OCI-LY1 (cell line): Measurements from ENCODE around the gene NEMP1.

ENCODE experiments used
- H2AFZ ChIP-seq: fragments of 200-600 bp; sonication (generic), shearing (Covaris generic); 2 replicates; pipeline ENCODE4 v1.6.0; 2014; ENCODE audit warnings: antibody characterized with exemption, mild to moderate bottlenecking, low read length
- H3F3A ChIP-seq: fragments of 200-600 bp; sonication (generic), shearing (Covaris generic); 2 replicates; pipeline ENCODE4 v1.6.0; 2014; ENCODE audit warnings: mild to moderate bottlenecking, antibody characterized with exemption, low read length, moderate library complexity; ENCODE audit not compliant: insufficient read depth
- H3K27ac ChIP-seq: fragments of 200-600 bp; sonication (generic); 2 replicates; pipeline ENCODE4 v1.5.1; 2014; ENCODE audit warnings: low read length, mixed run types, mild to moderate bottlenecking, low read depth; ENCODE audit not compliant: poor library complexity, severe bottlenecking
- H3K27me3 ChIP-seq: fragments of 200-600 bp; sonication (generic); 2 replicates; pipeline ENCODE4 v1.6.0; 2014; ENCODE audit warnings: antibody characterized with exemption, mild to moderate bottlenecking, low read length, moderate library complexity; ENCODE audit not compliant: insufficient read depth
- H3K36me3 ChIP-seq: fragments of 200-600 bp; sonication (generic); 2 replicates; pipeline ENCODE4 v1.6.1; 2014; ENCODE audit warnings: mild to moderate bottlenecking, antibody characterized with exemption, low read length, moderate library complexity, mixed read lengths; ENCODE audit not compliant: insufficient read depth
- H3K4me1 ChIP-seq: fragments of 200-600 bp; sonication (generic); 2 replicates; pipeline ENCODE4 v1.5.1; 2014; ENCODE audit warnings: mild to moderate bottlenecking, low read length, moderate library complexity; ENCODE audit not compliant: insufficient read depth, severe bottlenecking
- H3K4me2 ChIP-seq: fragments of 200-600 bp; sonication (generic), shearing (Covaris generic); 2 replicates; pipeline ENCODE4 v1.6.1; 2014; ENCODE audit warnings: low read length
- H3K4me3 ChIP-seq: fragments of 200-600 bp; sonication (generic); 2 replicates; pipeline ENCODE4 v1.5.1; 2014; ENCODE audit warnings: low read length, low read depth, mild to moderate bottlenecking, mixed read lengths; ENCODE audit not compliant: poor library complexity, severe bottlenecking
- H3K79me2 ChIP-seq: fragments of 200-600 bp; shearing (Covaris generic); 2 replicates; pipeline ENCODE4 v1.6.1; 2016; ENCODE audit warnings: mixed run types, low read length, mixed read lengths; ENCODE audit not compliant: insufficient read depth
- H3K9ac ChIP-seq: fragments of 200-600 bp; sonication (generic), shearing (Covaris generic); 2 replicates; pipeline ENCODE4 v1.6.1; 2014; ENCODE audit warnings: mild to moderate bottlenecking, low read length, mixed read lengths
- H3K9me2 ChIP-seq: fragments of 200-600 bp; sonication (generic), shearing (Covaris generic); 2 replicates; pipeline ENCODE4 v1.6.1; 2014; ENCODE audit warnings: low read depth, mild to moderate bottlenecking, low read length, mixed read lengths
- H3K9me3 ChIP-seq: fragments of 200-600 bp; shearing (Covaris generic); 2 replicates; pipeline ENCODE4 v1.6.1; 2014; ENCODE audit warnings: low read length, mixed read lengths
- H4K20me1 ChIP-seq: fragments of 200-600 bp; sonication (generic), shearing (Covaris generic); 2 replicates; pipeline ENCODE4 v1.6.0; 2016; ENCODE audit warnings: mild to moderate bottlenecking, low read length; ENCODE audit not compliant: insufficient read depth
- CTCF ChIP-seq: fragments of 200-600 bp; sonication (generic), shearing (Covaris generic); IDR thresholded peaks from 2 replicates; pipeline ENCODE4 v1.5.1; 2017; ENCODE audit warnings: mild to moderate bottlenecking, antibody characterized with exemption, low read length, moderate library complexity, mixed read lengths
- EZH2 ChIP-seq: fragments of 200-600 bp; sonication (generic), shearing (Covaris generic); IDR thresholded peaks from 2 replicates; pipeline ENCODE4 v1.8.0; 2017; ENCODE audit warnings: borderline replicate concordance, mixed run types, mild to moderate bottlenecking, antibody characterized with exemption, low read length, moderate library complexity, mixed read lengths

The NEMP1 gene

GRCh38 chr12:57099766-57100165, 21.2 kb upstream of the NEMP1 start:
- Histone ChIP-seq H4K20me1 (no peaks in the 10 kb centered on the region), H3K27ac (no peak overlapping the region)
- no peak for TF ChIP-seq CTCF
- no peak for TF ChIP-seq EZH2

GRCh38 chr12:57099047-57099714, 20.6 kb upstream of the NEMP1 start:
- no peak overlapping the region for H3K4me2 ChIP-seq
- H3K4me1 ChIP-seq = peaks cover 4% of the 10 kb centered on the region
- H3K9me2 ChIP-seq = no peaks in the 10 kb centered on the region
- no peak overlapping the region for H3K27ac ChIP-seq
- TF ChIP-seq EZH2 = no peak
- no peak for TF ChIP-seq CTCF
- H3K9me3 ChIP-seq = no peaks in the 10 kb centered on the region
- no peaks in the 10 kb centered on the region for H3F3A ChIP-seq
- H2AFZ ChIP-seq = no peak overlapping the region
- no peaks in the 10 kb centered on the region for H4K20me1 ChIP-seq
- no peak overlapping the region for H3K4me3 ChIP-seq
- H3K27me3 ChIP-seq = no peaks in the 10 kb centered on the region
- H3K79me2 ChIP-seq = no peaks in the 10 kb centered on the region
- H3K36me3 ChIP-seq = peaks cover 77% of the 10 kb centered on the region
- H3K9ac ChIP-seq = no peak overlapping the region

More at GRCh38 chr12:57099766-57100165, 21.2 kb upstream of the NEMP1 start:
- H3K4me2 ChIP-seq = no peak overlapping the region
- H3F3A ChIP-seq = no peaks in the 10 kb centered on the region
- H3K4me3 ChIP-seq = no peak overlapping the region
- H3K9me2 ChIP-seq = no peaks in the 10 kb centered on the region
- no peaks in the 10 kb centered on the region for H3K9me3 ChIP-seq
- H3K79me2 ChIP-seq = no peaks in the 10 kb centered on the region
- no peaks in the 10 kb centered on the region for H3K27me3 ChIP-seq
- no peak overlapping the region for H2AFZ ChIP-seq
- no peak overlapping the region for H3K9ac ChIP-seq
- peaks cover 81% of the 10 kb centered on the region for H3K36me3 ChIP-seq
- no peaks in the 10 kb centered on the region for H3K4me1 ChIP-seq

- Histone ChIP-seq H3K9me2 (no peaks in the 10 kb centered on the region), H3K9me3 (no peaks in the 10 kb centered on the region), H3K4me3 (no peak overlapping the region), H3F3A (no peaks in the 10 kb centered on the region), H3K4me1 (peaks cover 10% of the 10 kb centered on the region), H3K27me3 (no peaks in the 10 kb centered on the region), H3K36me3 (peaks cover 71% of the 10 kb centered on the region; the same call in 1 of the 2 replicates), H3K27ac (no peak overlapping the region), H3K79me2 (no peaks in the 10 kb centered on the region), H3K9ac (no peak overlapping the region), H2AFZ (no peak overlapping the region), H4K20me1 (no peaks in the 10 kb centered on the region), H3K4me2 (no peak overlapping the region)
- TF ChIP-seq CTCF = no peak
- TF ChIP-seq EZH2 = no peak
These were observed 20.0 kb upstream of the NEMP1 start for GRCh38 chr12:57098546-57098945.
